ENCODE measurements around the gene CHST9. TPM values are rescaled to one million over a fixed set of nuclear protein-coding genes. Genes with fewer than 3 reads are reported as not detected.

Gene CHST9
- total RNA-seq, 4 donors from 2014 or later, result 0.16 to 0.80 (median 0.41) TPM; not detected in 1

- Histone ChIP-seq H3K36me3 (no peaks in the 10 kb centered on the region), H3K4me3 (no peak overlapping the region), H3K27ac (no peak overlapping the region), H3K9me3 (no peaks in the 10 kb centered on the region), H3K27me3 (no peaks in the 10 kb centered on the region), H3K4me1 (no peaks in the 10 kb centered on the region)
- TF ChIP-seq POLR2A (IDR thresholded peaks at IDR 0.05) (no peak), POLR2AphosphoS5 (IDR thresholded peaks at IDR 0.05) (no peak), CTCF (IDR thresholded peaks at IDR 0.05) (no peak), EP300 (IDR thresholded peaks at IDR 0.05; ENCODE audit: low read depth) (no peak)
- intact Hi-C loops (cut with DNase I; ENCODE audit: low total_unique reads) (no loop called here), in situ Hi-C loops (cut with MboI; ENCODE audit: low pct_ligation_motif_present in 1 of 4, low pct_unique_long_range_greater_than_20kb in 1 of 4, low sequenced_read_pairs in 3 of 4) (loop anchor here in 1 of 4 donors (10.0 kb wide), 2 partner anchors 204 to 596 kb away; no protein-coding TSS in a partner anchor)
- WGBS, 2 donors (ENCODE audit: low coverage in 1 of 2), result 43 to 69% methylated on average over 2 to 3 of the region's 3 CpGs
- no peak for DNase-seq
Observed at GRCh38 chr18:27008575-27008974, 176.5 kb downstream of the CHST9 start.

GRCh38 chr18:27007880-27008279, 177.2 kb downstream of the CHST9 start:
- in situ Hi-C loops (cut with MboI; ENCODE audit: low pct_ligation_motif_present in 1 of 4, low pct_unique_long_range_greater_than_20kb in 1 of 4, low sequenced_read_pairs in 3 of 4) (loop anchor here in 1 of 4 donors (10.0 kb wide), 2 partner anchors 203 to 597 kb away; no protein-coding TSS in a partner anchor), intact Hi-C loops (cut with DNase I; ENCODE audit: low total_unique reads) (no loop called here)
- Histone ChIP-seq H3K4me3 (no peak overlapping the region), H3K36me3 (no peaks in the 10 kb centered on the region), H3K27me3 (no peaks in the 10 kb centered on the region), H3K9me3 (no peaks in the 10 kb centered on the region), H3K4me1 (no peaks in the 10 kb centered on the region), H3K27ac (no peak overlapping the region)
- WGBS, 2 donors (ENCODE audit: low coverage in 1 of 2), result 17% methylated on average over 2 of the region's 2 CpGs; no CpG with 5 or more reads in 1 of the 2 donors
- no peak for DNase-seq
- TF ChIP-seq POLR2AphosphoS5 (IDR thresholded peaks at IDR 0.05) (no peak), POLR2A (IDR thresholded peaks at IDR 0.05) (no peak), CTCF (IDR thresholded peaks at IDR 0.05) (no peak), EP300 (IDR thresholded peaks at IDR 0.05; ENCODE audit: low read depth) (no peak)

GRCh38 chr18:27005589-27005988, 179.5 kb downstream of the CHST9 start:
- TF ChIP-seq EP300 (IDR thresholded peaks at IDR 0.05; ENCODE audit: low read depth), result no peak
- TF ChIP-seq POLR2A (IDR thresholded peaks at IDR 0.05), result no peak
- TF ChIP-seq POLR2AphosphoS5 (IDR thresholded peaks at IDR 0.05), result no peak
- TF ChIP-seq CTCF (IDR thresholded peaks at IDR 0.05), result peak in 1 of 5 experiments; percentile 9
- in situ Hi-C loops (cut with MboI; ENCODE audit: low pct_ligation_motif_present in 1 of 4, low pct_unique_long_range_greater_than_20kb in 1 of 4, low sequenced_read_pairs in 3 of 4), result loop anchor here in 1 of 4 donors (10.0 kb wide), 2 partner anchors 201 to 599 kb away; no protein-coding TSS in a partner anchor

GRCh38 chr18:27004056-27004829, 180.9 kb downstream of the CHST9 start:
- no peaks in the 10 kb centered on the region for H3K36me3 ChIP-seq
- H3K27ac ChIP-seq, result no peak overlapping the region
- in situ Hi-C loops (cut with MboI; ENCODE audit: low pct_ligation_motif_present in 1 of 4, low pct_unique_long_range_greater_than_20kb in 1 of 4, low sequenced_read_pairs in 3 of 4), result loop anchor here in 1 of 4 donors (10.0 kb wide), 2 partner anchors 199 to 601 kb away; no protein-coding TSS in a partner anchor
- TF ChIP-seq POLR2A (IDR thresholded peaks at IDR 0.05) (no peak), POLR2AphosphoS5 (IDR thresholded peaks at IDR 0.05) (no peak), CTCF (IDR thresholded peaks at IDR 0.05) (peak in 3 of 5 experiments; percentile 12 to 14 (median 13)), EP300 (IDR thresholded peaks at IDR 0.05; ENCODE audit: low read depth) (no peak)
- no peaks in the 10 kb centered on the region for H3K4me1 ChIP-seq
- intact Hi-C loops (cut with DNase I; ENCODE audit: low total_unique reads), result no loop called here
- no peaks in the 10 kb centered on the region for H3K9me3 ChIP-seq
- DNase-seq, result no peak
- 52 to 60% methylated on average over 9 of the region's 9 CpGs for WGBS, 2 donors (ENCODE audit: low coverage in 1 of 2)
- H3K27me3 ChIP-seq, result no peaks in the 10 kb centered on the region
- H3K4me3 ChIP-seq, result no peak overlapping the region

More at GRCh38 chr18:27005589-27005988, 179.5 kb downstream of the CHST9 start:
- no peaks in the 10 kb centered on the region for H3K4me1 ChIP-seq
- no peak overlapping the region for H3K4me3 ChIP-seq
- intact Hi-C loops (cut with DNase I; ENCODE audit: low total_unique reads), result no loop called here
- no peak overlapping the region for H3K27ac ChIP-seq
- no peaks in the 10 kb centered on the region for H3K27me3 ChIP-seq
- no peaks in the 10 kb centered on the region for H3K36me3 ChIP-seq
- no peaks in the 10 kb centered on the region for H3K9me3 ChIP-seq
- DNase-seq, result no peak
- 0 to 15% methylated on average over 1 of the region's 1 CpG for WGBS, 2 donors (ENCODE audit: low coverage in 1 of 2)

Data from transverse colon (tissue), 4 donors.